Tibial nerve (tissue), 3 donors: ENCODE measurements around the gene PTPRM.

Experiments
- CTCF ChIP-seq, 5 experiments: fragments of 200-600 bp in 3 of 5; fragments of 450-650 bp in 2 of 5; sonication (generic) in 3 of 5; IDR thresholded peaks; one replicate each; pipeline ENCODE4 v1.5.1; 2016 to 2019; ENCODE audit warnings: antibody characterized with exemption in 5 of 5, mild to moderate bottlenecking in 3 of 5, moderate library complexity in 2 of 5
- POLR2A ChIP-seq, 2 donors: fragments of 450-650 bp; IDR thresholded peaks; one replicate each; pipeline ENCODE4 v1.6.1; 2017; ENCODE audit warnings: antibody characterized with exemption in 2 of 2, mild to moderate bottlenecking in 2 of 2, moderate library complexity in 2 of 2

GRCh38 chr18:8084160-8084559 lies 517.0 kb downstream of the PTPRM start:
- no peak for TF ChIP-seq POLR2A (IDR thresholded peaks at IDR 0.05)
- TF ChIP-seq CTCF (IDR thresholded peaks at IDR 0.05) = peak in 3 of 5 experiments; percentile 25 to 37 (median 25)
